Measurements from ENCODE around the gene CLTA.

- TF ChIP-seq, protein P1, sequence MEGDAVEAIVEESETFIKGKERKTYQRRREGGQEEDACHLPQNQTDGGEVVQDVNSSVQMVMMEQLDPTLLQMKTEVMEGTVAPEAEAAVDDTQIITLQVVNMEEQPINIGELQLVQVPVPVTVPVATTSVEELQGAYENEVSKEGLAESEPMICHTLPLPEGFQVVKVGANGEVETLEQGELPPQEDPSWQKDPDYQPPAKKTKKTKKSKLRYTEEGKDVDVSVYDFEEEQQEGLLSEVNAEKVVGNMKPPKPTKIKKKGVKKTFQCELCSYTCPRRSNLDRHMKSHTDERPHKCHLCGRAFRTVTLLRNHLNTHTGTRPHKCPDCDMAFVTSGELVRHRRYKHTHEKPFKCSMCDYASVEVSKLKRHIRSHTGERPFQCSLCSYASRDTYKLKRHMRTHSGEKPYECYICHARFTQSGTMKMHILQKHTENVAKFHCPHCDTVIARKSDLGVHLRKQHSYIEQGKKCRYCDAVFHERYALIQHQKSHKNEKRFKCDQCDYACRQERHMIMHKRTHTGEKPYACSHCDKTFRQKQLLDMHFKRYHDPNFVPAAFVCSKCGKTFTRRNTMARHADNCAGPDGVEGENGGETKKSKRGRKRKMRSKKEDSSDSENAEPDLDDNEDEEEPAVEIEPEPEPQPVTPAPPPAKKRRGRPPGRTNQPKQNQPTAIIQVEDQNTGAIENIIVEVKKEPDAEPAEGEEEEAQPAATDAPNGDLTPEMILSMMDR (IDR thresholded peaks at IDR 0.05; ENCODE audit: insufficient read depth, low read depth, low read length) = no peak
- TF ChIP-seq EZH2 (IDR thresholded peaks at IDR 0.05; ENCODE audit: insufficient read depth, low read length) = no peak
Observed at GRCh38 chr9:36173861-36174260, 16.9 kb upstream of the CLTA start.
